Measurements from ENCODE around the gene GJA3. TPM values are rescaled to one million over a fixed set of nuclear protein-coding genes. Genes with fewer than 3 reads are reported as not detected.

Gene GJA3
- total RNA-seq, 2 experiments from 2014 or later, result not detected

DNA sequence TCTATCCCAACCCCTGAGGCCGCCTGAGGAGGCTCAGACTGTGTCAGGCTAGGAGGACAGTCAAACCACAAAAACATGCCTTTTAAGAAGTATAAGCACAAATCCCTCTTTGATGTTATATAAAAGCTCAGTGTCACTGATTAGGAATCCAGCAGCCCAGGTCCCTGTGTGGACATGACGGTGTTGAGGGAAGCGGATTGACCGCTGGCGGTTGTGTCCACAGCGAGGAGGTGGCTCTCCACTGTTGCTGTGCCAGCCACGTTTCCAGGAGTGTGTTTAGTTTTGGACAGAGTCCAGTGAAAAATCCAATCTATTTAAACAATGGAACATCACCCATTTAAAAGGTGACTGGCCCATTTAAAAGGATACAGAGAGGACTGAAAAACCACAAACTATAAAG, 7.5 kb upstream of the GJA3 start:
- ATAC-seq (ENCODE audit: poor library complexity), result no peak
- H3K36me3 ChIP-seq (ENCODE audit: insufficient read depth, low read length), result no peaks in the 10 kb centered on the region
- H3K4me1 Mint-ChIP-seq (ENCODE audit: low read depth), result peaks cover 3% of the 10 kb centered on the region
- TF ChIP-seq, protein P1, sequence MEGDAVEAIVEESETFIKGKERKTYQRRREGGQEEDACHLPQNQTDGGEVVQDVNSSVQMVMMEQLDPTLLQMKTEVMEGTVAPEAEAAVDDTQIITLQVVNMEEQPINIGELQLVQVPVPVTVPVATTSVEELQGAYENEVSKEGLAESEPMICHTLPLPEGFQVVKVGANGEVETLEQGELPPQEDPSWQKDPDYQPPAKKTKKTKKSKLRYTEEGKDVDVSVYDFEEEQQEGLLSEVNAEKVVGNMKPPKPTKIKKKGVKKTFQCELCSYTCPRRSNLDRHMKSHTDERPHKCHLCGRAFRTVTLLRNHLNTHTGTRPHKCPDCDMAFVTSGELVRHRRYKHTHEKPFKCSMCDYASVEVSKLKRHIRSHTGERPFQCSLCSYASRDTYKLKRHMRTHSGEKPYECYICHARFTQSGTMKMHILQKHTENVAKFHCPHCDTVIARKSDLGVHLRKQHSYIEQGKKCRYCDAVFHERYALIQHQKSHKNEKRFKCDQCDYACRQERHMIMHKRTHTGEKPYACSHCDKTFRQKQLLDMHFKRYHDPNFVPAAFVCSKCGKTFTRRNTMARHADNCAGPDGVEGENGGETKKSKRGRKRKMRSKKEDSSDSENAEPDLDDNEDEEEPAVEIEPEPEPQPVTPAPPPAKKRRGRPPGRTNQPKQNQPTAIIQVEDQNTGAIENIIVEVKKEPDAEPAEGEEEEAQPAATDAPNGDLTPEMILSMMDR (IDR thresholded peaks at IDR 0.05), result no peak
- intact Hi-C loops (cut with DNase I, micrococcal nuclease), result no loop called here
- H3K9me3 Mint-ChIP-seq, result no peaks in the 10 kb centered on the region
- no peak overlapping the region for H3K27ac ChIP-seq (ENCODE audit: low read depth in 1 of 2, low read length in 2 of 2)
- DNase-seq, result no peak
- H3K36me3 Mint-ChIP-seq (ENCODE audit: low read depth), result no peaks in the 10 kb centered on the region
- H3K4me1 ChIP-seq (ENCODE audit: insufficient read depth, low read length), result no peaks in the 10 kb centered on the region
- no peak overlapping the region for H3K4me3 ChIP-seq (ENCODE audit: low read length)
- POLR2A ChIA-PET, result no interaction called here
- H3K27me3 ChIP-seq (ENCODE audit: control insufficient read depth in 1 of 2, insufficient read depth in 2 of 2, low read length in 2 of 2), result peaks cover 20 to 26% of the 10 kb centered on the region in 2 experiments
- CTCF ChIA-PET, result interaction anchor here (0.7 kb wide), 1 partner anchor 29 kb away, joined by 4 read pairs; no protein-coding TSS in a partner anchor
- H3K27ac Mint-ChIP-seq, result no peak overlapping the region
- peaks cover 78% of the 10 kb centered on the region for H3K27me3 Mint-ChIP-seq
- no peak overlapping the region for H3K4me3 Mint-ChIP-seq
- no peaks in the 10 kb centered on the region for H3K9me3 ChIP-seq (ENCODE audit: control insufficient read depth in 1 of 2, insufficient read depth in 1 of 2, low read length in 2 of 2)

DNA sequence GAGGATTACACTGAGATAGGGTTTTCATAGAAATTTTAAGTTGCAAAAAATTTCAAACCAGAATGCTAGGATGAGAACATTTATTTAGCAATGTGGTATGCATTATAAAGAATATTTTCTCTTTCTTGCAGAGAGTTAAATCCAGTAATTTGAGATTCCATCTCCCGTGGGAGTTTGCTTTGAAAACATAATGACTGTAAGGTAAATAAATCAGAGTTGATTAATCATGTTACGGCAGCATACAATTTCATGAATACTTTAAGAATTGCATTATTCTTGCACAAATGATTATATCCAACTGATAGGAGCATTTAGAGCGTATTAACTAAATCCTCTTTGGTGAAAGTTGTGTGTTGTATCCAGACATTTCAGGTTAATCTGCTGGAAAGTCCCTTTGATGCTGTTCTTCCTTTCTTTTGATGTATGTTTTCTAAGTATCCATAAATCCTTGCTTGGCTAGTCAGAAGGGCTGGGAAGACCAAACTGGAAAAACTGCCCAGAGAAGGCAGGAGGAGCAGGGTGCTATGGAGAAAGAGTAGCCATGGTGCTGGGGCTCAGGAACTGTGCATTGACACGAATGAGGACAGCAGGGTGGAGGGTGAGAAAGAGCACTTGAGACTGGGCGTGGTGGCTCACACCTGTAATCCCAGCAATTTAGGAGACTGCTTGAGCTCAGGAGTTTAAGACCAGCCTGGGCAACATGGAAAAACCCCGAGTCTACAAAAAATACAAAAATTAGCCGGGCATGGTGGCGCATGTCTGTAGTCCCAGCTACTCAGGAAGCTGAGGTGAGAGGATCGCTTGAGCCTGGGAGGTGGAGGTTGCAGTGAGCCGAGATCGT, 4.8 kb upstream of the GJA3 start:
- intact Hi-C loops (cut with DNase I, micrococcal nuclease), result no loop called here
- H3K27me3 Mint-ChIP-seq, result peaks cover 63% of the 10 kb centered on the region
- no peaks in the 10 kb centered on the region for H3K36me3 Mint-ChIP-seq (ENCODE audit: low read depth)
- ATAC-seq (ENCODE audit: poor library complexity) (no peak), DNase-seq (no peak)
- Histone ChIP-seq H3K27me3 (ENCODE audit: control insufficient read depth in 1 of 2, insufficient read depth in 2 of 2, low read length in 2 of 2) (peaks cover 26% of the 10 kb centered on the region in 2 experiments), H3K36me3 (ENCODE audit: insufficient read depth, low read length) (no peaks in the 10 kb centered on the region), H3K4me1 (ENCODE audit: insufficient read depth, low read length) (peaks cover 10% of the 10 kb centered on the region), H3K9me3 (ENCODE audit: control insufficient read depth in 1 of 2, insufficient read depth in 1 of 2, low read length in 2 of 2) (no peaks in the 10 kb centered on the region), H3K27ac (ENCODE audit: low read depth in 1 of 2, low read length in 2 of 2) (no peak overlapping the region), H3K4me3 (ENCODE audit: low read length) (no peak overlapping the region)
- TF ChIP-seq, protein P1 (IDR thresholded peaks at IDR 0.05), result no peak
- ChIA-PET POLR2A (no interaction called here), CTCF (interaction anchor here (1.2 kb wide), 1 partner anchor 84 kb away, joined by 3 read pairs; no protein-coding TSS in a partner anchor)
- no peak overlapping the region for H3K27ac Mint-ChIP-seq
- peaks cover 12% of the 10 kb centered on the region for H3K4me1 Mint-ChIP-seq (ENCODE audit: low read depth)
- H3K9me3 Mint-ChIP-seq, result no peaks in the 10 kb centered on the region
- H3K4me3 Mint-ChIP-seq, result no peak overlapping the region

DNA sequence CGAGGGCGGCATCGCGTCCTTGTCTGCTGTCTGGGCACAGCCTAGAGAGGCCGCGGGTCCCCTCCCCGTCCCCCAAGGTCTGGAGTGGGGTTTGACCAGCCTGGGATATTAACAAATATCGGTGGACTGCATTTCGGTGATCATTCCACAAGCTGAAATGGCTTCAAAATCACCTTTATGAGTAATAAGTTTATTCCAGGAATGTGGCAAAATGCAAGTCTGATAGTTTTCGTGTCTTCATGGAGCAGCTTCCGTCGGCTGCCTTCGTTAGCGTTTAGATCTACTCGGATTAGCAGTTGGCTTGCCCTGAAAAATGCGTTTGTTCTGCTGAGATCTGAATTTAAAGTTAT, 1.1 kb upstream of the GJA3 start:
- intact Hi-C loops (cut with DNase I, micrococcal nuclease), result loop anchor here (2.0 to 5.0 kb wide), 4 partner anchors 35 to 235 kb away; no protein-coding TSS in a partner anchor
- Mint-ChIP-seq H3K36me3 (ENCODE audit: low read depth) (no peaks in the 10 kb centered on the region), H3K27me3 (peaks cover 56% of the 10 kb centered on the region), H3K4me3 (peak overlapping the region; percentile 81), H3K4me1 (ENCODE audit: low read depth) (peaks cover 23% of the 10 kb centered on the region), H3K27ac (no peak overlapping the region), H3K9me3 (no peaks in the 10 kb centered on the region)
- no peaks in the 10 kb centered on the region for H3K36me3 ChIP-seq (ENCODE audit: insufficient read depth, low read length)
- ATAC-seq (ENCODE audit: poor library complexity), result no peak
- ChIA-PET POLR2A (interaction anchor here (0.8 to 1.4 kb wide), 3 partner anchors 33 to 44 kb away, joined by 3 to 5 read pairs (median 3); no protein-coding TSS in a partner anchor), CTCF (no interaction called here)
- H3K4me3 ChIP-seq (ENCODE audit: low read length), result peak overlapping the region; percentile 40
- H3K27ac ChIP-seq (ENCODE audit: low read depth in 1 of 2, low read length in 2 of 2), result no peak overlapping the region
- peaks cover 17% of the 10 kb centered on the region for H3K4me1 ChIP-seq (ENCODE audit: insufficient read depth, low read length)
- TF ChIP-seq, protein P1 (IDR thresholded peaks at IDR 0.05), result no peak
- peaks cover 28 to 51% of the 10 kb centered on the region in 2 experiments for H3K27me3 ChIP-seq (ENCODE audit: control insufficient read depth in 1 of 2, insufficient read depth in 2 of 2, low read length in 2 of 2)
- DNase-seq, result no peak
- no peaks in the 10 kb centered on the region for H3K9me3 ChIP-seq (ENCODE audit: control insufficient read depth in 1 of 2, insufficient read depth in 1 of 2, low read length in 2 of 2)

Measured in CD4-positive, alpha-beta T cell (primary cell).